HG03571 (cell line): ENCODE results near the gene PELI1.
A peak's percentile ranks its signal among the peaks of the same experiment; 100 is the strongest.
"Not testable (repeated sequence)": the region's sequence is repeated elsewhere in the genome, so short reads cannot be mapped to it uniquely, and the experiment has no call there.

Experiments used
- ATAC-seq: cut with Tn5 transposase; IDR thresholded peaks from one replicate; pipeline ENCODE4 v1.9.1; 2021; ENCODE audit not compliant: unreplicated experiment

Gene PELI1

DNA sequence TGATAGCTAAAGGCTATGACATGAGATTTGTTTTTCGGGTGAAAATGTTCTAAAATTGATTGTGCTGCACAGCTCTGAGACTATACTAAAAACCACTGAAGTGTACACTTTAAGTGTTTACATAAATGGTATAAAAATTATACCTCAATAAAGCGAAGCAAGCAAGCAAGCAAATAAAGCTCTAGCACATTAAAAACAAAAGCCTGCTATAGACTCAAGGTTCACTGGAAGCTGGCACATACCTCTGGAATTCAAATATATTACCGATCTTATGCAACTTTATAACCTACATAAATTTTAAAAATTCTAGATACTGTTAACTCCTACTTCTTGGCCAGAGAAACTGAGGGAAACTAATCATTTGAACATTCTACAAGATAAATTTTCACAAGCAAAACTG, 20.1 kb downstream of the PELI1 start:
- ATAC-seq, result no peak

DNA sequence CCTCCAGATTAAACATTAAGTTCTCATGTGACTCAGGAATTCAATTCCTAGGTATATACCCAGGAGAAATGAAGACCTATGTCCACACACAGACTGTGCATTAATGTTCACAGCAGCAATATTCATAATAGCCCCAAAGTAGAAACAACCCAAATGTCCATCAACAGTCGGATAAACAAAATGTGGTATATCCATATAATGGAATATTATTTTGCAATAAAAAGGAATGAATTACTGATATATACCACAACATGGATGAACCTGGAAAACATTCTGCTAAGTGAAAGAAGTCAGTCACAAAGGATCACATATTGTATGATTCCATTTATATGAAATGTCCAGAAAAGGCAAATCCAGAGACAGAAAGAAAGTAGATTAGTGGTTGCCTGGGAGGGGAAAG, 20.5 kb downstream of the PELI1 start:
- ATAC-seq, result no peak

DNA sequence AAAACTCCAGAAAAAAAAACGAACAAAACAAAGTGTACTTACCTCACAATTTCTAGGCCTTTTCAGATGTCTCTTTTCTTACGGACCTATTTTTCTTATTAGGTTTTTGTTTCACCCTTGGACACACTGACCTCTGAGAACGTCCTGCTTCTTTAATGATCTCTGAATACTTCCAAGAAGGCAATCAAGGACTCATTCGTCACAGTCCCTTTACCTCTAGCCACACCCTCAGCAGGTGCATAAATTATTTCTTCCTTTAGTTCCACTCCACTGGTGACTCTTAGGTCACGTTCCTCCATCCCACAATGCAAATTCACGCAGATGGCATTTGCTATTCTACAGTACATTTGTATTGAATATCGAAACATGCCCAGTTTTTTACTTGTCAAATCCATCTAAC, 21.9 kb downstream of the PELI1 start:
- ATAC-seq, result no peak

DNA sequence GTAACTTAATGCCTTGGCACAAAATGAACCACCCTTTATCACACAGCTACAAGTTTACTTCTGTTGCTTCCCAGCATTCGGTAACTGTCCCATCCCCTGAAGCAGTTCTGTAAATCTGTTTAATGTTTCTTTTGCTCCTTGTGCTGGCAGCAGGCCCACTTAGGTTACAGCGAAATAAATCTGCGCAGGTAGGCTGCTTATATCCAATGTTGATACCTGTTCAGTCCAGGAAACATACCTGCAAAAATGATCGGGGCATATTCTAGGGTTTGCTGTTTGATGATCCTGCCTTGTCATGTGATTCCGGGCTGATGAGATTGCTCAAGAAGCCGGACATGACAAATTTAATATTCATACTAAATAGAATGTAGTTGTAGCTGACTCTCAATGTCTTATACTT, 23.3 kb downstream of the PELI1 start:
- ATAC-seq, result no peak

DNA sequence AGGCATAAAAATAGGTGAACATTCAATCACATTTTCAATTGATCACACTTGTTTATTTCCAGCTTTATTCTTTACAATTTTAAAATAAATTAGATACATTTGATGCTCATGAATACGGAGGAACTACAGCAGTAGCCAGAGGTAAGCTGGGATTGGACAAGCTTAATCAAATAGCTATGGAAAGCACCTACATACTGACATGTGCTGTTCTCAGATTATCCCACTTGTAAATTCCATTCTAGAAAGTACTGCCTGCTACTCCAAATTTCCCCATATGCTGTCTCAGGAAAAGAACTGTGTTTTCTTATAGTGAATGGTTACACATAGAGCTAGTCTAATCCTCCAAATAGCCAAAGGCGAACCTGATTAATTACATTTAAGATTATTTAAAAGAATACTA, 24.2 kb downstream of the PELI1 start:
- ATAC-seq, result no peak

DNA sequence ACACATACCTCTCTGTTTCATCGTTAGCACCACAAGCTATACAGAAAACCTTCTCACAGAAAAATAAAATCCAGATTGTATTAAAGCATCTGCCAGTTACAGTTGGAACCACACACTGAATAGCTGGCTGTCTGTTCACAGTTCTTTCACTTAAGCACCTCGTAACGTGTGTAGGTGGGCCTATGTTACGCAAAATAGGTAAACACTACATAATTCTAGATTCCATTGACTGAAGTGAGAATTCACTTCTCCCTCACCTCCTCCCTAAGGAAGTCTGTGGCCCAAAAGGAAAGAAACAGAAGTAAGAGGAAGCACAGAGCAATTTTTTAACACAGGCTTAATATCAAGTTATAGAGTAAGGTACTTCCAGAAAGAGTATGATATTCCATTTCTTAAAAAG, 24.9 kb downstream of the PELI1 start:
- ATAC-seq, result no peak

DNA sequence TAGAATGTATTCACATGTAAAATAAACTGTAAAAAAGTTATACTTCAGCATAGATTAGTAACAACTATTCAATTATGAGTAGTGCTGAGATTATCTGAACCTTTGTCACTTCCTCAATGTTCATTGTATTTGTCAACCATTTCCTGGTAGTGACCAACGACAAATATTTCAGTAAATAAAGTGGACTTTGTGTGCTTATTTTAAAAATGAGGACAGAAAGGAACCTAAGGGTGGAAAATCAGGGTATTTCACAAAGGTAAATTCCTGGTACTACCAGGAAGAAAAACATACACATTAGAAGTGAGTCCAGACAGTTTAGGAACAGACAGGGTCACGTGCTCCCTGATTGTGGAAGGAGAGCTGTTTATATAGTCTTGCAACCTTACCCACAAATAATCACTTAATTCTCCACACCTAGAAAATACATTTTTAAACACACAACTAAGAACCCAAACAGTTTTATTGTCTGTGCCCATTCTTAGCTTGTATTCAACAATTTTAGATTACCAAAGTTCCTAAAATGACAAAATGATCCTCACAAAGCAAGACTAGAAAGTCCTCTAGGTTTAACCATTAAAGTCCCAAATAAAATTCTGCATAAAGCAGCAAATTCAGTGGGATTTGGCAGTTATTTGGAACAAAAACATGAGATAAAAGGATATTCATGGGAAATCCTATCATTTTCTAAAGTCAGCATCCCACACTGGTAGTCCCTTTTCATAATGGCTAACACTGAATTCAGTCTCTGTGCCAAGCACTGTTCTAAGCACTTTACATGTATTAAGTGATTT, 28.2 kb downstream of the PELI1 start:
- ATAC-seq, result no peak

DNA sequence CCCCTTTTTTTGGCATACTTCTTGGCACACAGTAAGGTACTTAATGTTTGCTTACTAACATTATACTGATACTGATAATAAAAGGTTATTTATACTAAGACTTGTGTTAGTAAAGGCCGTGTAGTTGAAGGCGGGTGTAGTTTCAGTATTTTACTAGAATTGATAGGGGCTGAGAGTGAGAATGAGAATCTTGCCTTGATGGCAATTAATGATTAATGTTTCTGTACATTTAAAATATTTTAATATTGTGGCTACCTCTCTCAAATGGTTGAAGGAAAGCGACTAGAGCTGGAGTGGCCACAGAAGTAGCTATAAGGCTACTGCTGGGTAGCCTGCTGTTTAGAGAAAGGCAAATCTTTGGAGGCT, 29.3 kb downstream of the PELI1 start:
- ATAC-seq, result peak; percentile 48

DNA sequence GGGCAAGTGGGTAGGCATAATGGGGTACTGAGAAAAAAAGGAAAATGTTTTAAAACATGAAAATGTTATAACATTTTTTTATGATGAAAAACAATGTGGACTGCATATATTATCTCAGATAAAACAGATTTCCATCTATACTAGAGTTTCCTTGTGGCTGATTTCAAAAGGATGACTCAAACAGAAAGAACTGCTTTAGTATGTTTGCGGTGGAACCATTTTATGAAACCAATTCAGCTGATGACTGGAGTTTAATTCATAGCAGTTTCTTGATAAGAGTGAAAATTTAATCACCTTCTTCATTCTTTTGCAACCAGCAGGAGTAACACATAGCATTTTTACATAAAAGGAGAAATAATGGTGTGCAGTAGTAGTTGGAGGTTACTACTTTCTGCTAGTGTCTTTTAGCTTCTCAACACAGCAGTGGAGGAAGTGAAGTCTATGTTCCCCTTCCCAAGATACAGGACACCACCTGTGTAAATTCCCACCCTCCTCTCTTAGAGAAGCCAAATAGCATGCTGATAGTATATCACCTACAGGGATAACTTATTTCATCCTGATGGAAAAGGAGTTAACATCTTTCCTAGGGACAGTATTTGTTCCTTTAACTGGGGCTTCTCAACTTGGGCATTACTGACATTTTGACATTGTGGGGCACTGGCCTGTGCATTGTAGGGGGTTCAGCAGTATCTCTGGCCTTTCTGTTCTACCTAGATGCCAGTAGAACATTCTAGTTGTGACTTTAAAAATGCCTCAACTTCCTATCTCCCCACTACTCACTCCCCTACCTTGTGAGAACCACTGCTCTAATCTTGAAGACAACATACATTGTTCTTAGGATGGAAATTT, 29.9 kb downstream of the PELI1 start:
- peak; percentile 21 for ATAC-seq

DNA sequence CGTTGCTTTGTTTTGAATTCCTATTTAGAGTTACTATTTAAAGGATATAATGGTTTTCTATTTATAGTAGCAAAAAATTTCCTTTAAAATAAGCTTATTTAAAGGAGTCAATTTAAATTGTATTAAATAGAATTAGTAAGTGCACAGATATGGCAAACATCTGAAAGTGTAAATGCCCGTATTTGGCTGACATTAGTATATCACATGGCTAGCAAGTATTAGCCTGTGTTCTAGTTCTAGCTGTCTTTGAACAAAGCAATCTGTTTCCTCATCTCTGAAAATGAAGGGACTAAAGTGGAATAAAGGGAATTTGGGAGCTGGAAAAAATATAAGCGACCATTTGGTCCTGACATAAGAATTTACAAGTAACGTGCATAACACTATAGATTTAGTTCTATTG, 32.2 kb downstream of the PELI1 start:
- no peak for ATAC-seq

DNA sequence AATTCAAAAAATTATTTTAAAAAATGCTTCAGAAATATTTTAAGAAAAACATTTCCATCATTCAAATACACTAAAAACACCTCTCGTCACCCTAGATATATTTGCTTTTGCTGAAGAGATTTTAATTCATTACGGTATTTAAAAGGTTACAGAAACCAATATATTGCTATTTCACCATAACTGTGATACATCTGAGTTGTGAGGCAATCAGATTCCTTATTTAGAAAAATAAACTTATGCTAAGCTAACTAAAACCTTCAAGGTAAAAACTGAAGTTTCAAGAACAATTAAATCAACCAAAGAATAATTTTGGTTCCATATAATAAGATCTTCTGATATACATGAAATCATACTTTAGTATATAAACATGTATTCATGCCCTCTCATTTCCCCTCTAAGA, 32.8 kb downstream of the PELI1 start:
- no peak for ATAC-seq

DNA sequence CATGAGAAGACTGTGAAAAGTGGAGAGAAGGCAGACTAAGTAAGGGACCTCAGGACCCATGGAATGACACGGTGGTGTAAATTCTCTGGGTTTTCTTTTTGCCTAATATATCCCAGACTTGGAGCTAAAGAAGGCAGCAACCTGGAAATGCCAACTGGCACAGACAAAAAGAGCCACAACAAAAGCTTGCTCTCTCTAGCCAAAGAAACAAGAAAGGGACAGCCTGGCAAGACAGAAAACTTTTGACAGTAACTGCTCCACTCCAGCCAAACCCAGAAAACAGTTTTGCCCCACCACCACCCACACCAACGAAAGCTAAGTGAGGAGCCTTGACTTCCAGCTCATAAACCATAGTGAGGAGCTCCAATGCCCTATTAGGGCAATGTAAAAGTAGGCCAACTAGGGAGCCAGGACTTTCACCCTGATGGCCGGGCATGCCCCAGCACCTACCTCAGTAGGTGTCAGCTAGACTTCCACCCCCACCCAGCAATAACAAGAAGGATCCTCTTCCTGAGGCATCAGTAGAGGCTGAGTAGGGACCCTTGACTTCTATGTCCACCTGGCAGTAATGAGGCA, 35.5 kb downstream of the PELI1 start:
- ATAC-seq, result no peak

DNA sequence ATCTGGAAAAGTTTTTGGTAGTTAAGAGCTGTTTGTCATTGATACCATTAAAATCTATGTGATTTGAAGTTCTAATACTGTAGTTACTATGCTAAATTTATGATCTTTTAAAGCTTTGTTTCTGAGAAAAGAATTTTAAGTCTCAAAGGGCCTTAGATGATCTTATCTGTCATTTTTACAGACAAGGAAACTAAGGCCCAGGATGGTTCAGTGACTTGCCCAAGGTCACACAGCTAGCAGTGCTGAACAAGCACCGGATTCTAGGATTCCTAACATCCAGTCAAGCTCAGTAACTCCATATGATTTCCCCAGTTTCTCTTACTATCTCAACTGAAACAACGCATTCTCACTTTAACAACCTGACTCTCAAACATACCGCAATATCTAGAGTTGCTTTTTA, 37.7 kb downstream of the PELI1 start:
- ATAC-seq, result no peak

DNA sequence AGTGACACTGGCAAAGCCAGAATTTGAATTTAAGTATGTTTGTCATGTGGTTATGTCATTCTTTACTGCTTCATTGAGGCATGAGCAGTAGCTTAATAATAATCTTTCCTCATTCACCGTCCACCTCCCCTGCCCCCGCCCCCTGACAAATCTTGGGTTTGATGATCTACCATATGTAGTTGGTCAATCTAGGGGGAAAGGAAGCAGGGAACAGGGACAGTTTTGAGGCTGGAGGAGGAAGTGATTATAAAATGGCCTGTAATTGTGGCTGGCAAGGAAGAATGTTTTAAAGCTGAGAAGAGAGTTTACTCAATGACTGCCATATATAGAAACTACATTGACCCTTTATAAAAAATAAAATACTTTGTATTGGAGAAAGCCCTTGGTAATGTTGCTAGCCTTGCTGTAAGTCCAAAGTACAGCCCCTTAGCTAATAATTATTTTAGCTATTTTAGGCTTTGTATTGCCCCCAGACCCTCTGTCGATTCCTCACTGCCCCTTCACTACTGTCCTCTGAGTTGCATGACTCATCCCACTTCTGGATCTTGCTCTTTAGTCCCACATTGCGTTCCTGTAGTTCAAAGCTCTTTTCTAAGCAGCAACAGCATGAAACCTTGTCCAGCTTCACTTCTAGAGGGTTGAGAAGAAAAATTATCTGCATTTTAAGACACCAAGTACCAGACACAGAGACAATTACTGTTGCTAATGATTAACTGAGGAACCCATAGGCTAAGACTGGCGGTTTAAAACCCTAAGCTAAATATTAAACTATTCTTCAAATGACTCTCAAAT, 38.4 kb downstream of the PELI1 start:
- peak; percentile 60 for ATAC-seq

DNA sequence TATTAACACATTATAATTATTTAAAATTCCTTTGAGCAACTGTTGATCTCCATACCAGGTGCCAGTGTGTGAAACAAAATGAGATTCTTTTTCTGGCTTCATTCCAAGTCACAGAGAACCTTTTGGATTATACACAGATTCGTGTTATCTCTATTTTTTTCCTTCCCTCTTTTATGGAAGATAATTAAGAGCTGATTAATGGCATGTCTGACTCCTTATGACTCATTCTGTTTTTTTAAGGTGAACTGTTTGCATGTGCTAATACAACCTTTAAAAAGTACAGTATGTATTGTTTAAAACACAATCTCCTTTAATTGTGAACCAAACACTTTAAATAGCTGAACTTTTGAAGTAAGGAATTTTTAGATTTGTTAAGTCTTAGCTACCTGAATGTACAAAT, 39.3 kb downstream of the PELI1 start:
- no peak for ATAC-seq

DNA sequence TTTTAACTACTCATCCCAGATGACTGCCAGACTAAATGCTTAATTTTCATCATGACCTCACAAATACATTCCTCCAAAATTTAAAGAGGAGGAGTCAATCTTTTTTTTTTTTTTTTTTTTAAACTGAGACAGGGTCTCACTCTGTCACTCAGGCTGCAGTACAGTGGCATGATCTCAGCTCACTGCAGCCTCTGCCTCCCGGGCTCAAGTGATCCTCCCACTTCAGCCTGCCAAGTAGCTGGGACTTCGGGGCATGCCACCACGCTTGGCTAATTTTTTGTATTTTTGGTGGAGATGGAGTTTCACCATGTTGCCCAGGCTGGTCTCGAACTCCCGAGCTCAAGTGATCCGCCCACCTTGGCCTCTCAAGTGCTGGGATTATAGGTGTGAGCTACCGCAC, 41.5 kb downstream of the PELI1 start:
- ATAC-seq, result not testable (repeated sequence)

DNA sequence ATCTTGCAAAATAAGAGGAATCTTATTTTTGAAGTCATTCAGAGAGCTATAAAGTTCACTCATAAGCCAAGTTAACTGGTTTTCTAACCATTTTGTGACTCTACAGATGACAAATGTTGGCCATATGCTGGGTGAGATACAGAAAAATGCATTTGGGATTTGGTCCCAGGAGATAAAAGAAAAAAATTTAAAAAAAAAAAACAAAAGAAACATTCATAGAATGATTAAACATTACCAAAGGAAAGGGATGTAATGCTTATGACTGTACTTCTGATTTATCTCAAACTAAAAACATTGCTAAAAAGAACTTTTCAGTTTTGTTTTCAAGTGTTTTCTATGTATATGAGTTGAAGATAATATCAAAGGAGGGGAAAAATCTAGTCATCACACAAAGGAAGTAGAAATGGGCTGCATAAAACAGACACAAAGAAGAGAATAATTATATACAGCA, 43.1 kb downstream of the PELI1 start:
- ATAC-seq, result no peak

DNA sequence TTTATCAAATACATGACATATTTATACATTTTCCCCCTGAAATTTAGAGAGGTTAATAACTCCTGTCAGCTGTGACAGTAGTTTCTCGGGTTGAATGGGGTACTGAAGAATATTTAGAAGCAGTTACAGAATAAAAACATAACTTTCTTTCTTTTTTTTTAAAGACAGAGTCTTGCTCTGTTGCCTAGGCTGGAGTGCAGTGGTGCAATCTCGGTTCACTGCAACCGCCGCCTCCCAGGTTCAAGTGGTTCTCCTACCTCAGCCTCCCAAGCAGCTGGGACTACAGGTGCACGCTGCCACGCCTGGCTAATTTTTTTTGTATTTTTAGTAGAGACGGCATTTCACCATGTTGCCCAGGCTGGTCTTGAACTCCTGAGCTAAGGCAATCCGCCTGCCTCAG, 43.6 kb downstream of the PELI1 start:
- ATAC-seq, result peak; percentile 48

DNA sequence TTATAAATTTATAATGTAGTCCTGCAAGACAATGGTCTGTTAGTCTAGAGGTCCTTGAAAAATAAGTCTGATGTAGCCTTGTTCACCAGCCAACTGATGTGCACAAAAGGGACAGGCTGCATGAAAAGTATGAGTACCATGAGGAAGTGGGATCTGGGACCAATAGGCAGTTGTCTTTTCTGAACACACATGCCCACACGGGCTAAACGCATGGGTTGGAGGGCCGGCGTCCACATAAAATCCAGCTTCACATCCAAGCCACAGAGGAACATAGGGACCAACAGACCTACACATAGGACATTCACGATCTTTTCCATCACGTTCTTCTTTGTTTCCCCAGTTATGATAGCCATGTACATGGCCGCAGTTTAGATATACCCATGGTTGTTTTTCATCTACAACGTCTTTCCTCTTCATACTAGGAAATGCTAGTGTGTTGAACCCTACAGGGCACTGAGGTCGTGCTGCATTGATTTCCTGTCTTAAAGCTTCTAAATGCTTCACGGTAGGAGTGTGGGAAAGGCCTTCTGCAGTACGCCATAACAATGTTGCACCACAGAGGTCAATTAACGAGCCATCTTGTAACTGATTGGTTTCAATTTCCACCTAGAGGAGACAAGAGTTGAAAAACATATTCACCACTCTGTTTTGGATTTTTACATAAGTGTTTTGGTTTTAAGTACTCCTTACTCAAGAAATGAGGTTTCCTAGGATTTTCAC, 49.4 kb downstream of the PELI1 start:
- ATAC-seq, result no peak

DNA sequence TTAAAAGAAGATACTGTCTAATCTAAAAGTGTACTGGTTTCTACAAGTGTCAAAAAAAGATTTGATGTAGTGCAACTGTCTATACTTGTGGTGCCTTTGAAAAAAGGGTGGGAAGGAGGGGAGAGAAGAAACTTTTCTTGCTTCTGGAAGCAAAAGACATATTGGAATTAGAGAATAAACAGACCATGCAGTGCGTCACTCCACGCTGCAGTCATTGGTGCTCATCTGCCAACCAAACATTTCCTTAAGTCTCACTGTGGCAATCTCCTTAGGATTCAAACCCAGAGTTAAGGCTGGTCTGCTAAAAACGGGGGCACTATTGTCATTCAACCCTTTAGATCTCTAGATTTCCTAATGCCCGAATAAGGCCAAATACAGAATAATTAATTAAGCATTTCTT, 50.9 kb downstream of the PELI1 start:
- no peak for ATAC-seq

DNA sequence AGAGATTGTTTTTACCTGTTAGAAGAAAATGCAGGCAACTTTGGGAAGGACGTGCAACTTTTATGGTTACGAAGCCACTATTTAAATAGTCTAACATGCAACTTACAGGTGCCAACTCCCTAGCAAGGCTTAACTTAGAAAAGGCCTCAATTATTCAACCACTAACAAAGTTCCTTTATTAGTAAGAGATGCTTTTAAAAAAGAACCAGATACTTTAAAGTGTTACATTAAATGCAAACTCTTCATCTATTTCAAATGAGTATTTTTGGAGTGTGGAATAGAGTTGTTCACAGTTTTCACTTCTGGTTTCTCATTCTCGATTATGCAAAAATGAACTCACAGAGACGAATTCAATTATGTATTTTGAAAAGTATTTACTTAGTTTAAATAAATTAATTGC, 51.7 kb downstream of the PELI1 start:
- ATAC-seq, result peak; percentile 79
